Common myeloid progenitor, CD34-positive (primary cell): ENCODE measurements around the gene KIF13A.

Source experiments
- CTCF ChIA-PET: fragments of 350-600 bp; sonication (Branson Sonifier 250); formaldehyde crosslinking; loops from one replicate; lab custom pipeline; 2021; ENCODE audit warnings: antibody characterized with exemption; lab: Charles Lee
- POLR2A ChIA-PET: fragments of 350-600 bp; sonication (Branson Sonifier 250); formaldehyde crosslinking; loops from one replicate; lab custom pipeline; 2021; ENCODE audit warnings: antibody characterized with exemption; lab: Charles Lee
- DNase-seq, 3 donors: peaks; one replicate each; pipeline versions ENCODE4 v3.0.0 to v3.0.0-alpha.2; 2013
- H3K27ac ChIP-seq, 2 experiments: 1 replicate in 1 of 2; 2 replicates in 1 of 2; pipeline ENCODE4 v1.7.0; 2013; ENCODE audit warnings: inconsistent platforms in 2 of 2, low read length in 2 of 2, mild to moderate bottlenecking in 2 of 2, low read depth in 1 of 2, moderate library complexity in 1 of 2; ENCODE audit not compliant: severe bottlenecking in 2 of 2, insufficient read depth in 1 of 2, poor library complexity in 1 of 2
- H3K27me3 ChIP-seq, 5 experiments: replicated peaks in 2 of 5; 1 replicate in 3 of 5; 2 replicates in 2 of 5; pipeline versions ENCODE4 v1.6.1 to v1.7.0; 2013; ENCODE audit warnings: low read length in 4 of 5, mild to moderate bottlenecking in 2 of 5, moderate library complexity in 2 of 5, inconsistent platforms in 1 of 5; ENCODE audit not compliant: insufficient read depth in 5 of 5, control insufficient read depth in 4 of 5
- H3K36me3 ChIP-seq, 4 experiments: 1 replicate in 2 of 4; 2 replicates in 2 of 4; pipeline versions ENCODE4 v1.6.1 to v1.7.0; 2013; ENCODE audit warnings: low read length in 3 of 4, control low read depth in 1 of 4, mild to moderate bottlenecking in 1 of 4; ENCODE audit not compliant: control insufficient read depth in 4 of 4, insufficient read depth in 4 of 4
- H3K4me1 ChIP-seq, 4 experiments: 1 replicate in 3 of 4; 2 replicates in 1 of 4; pipeline versions ENCODE4 v1.6.1 to v1.7.1; 2013; ENCODE audit warnings: low read length in 3 of 4, mild to moderate bottlenecking in 3 of 4, control low read depth in 1 of 4, inconsistent platforms in 1 of 4, moderate library complexity in 1 of 4; ENCODE audit not compliant: control insufficient read depth in 4 of 4, insufficient read depth in 4 of 4; ENCODE audit errors: control extremely low read depth in 1 of 4
- H3K4me3 ChIP-seq, 7 experiments: 1 replicate in 4 of 7; 2 replicates in 3 of 7; pipeline versions ENCODE4 v1.5.1 to v1.7.0; 2013; ENCODE audit warnings: mild to moderate bottlenecking in 7 of 7, low read length in 6 of 7, moderate library complexity in 6 of 7, inconsistent platforms in 2 of 7, low read depth in 2 of 7, control low read depth in 1 of 7; ENCODE audit not compliant: insufficient read depth in 4 of 7, control insufficient read depth in 1 of 7; ENCODE audit errors: extremely low read depth in 1 of 7
- H3K9me3 ChIP-seq, 5 experiments: 1 replicate in 4 of 5; 2 replicates in 1 of 5; pipeline versions ENCODE4 v1.6.1 to v1.7.1; 2013; ENCODE audit warnings: low read length in 4 of 5, mild to moderate bottlenecking in 2 of 5, inconsistent platforms in 1 of 5, low read depth in 1 of 5, moderate library complexity in 1 of 5; ENCODE audit not compliant: control insufficient read depth in 4 of 5, insufficient read depth in 2 of 5; ENCODE audit errors: control extremely low read depth in 1 of 5
- WGBS: methylation state at CpG from one replicate; pipeline ENCODE4 v1.1.5; 2013; ENCODE audit not compliant: insufficient coverage; 5-methylcytosine and 5-hydroxymethylcytosine counted together

KIF13A gene

GRCh38 chr6:17878734-17879133 is 108.7 kb downstream of the KIF13A start:
- ChIA-PET CTCF (interaction anchor here (1.1 kb wide), 1 partner anchor 9 kb away, joined by 3 read pairs; no protein-coding TSS in a partner anchor), POLR2A (no interaction called here)
- no peak overlapping the region for H3K4me3 ChIP-seq
- DNase-seq, result no peak
- no CpG with 5 or more reads among the region's 1 CpG for WGBS
- no peaks in the 10 kb centered on the region for H3K9me3 ChIP-seq
- no peaks in the 10 kb centered on the region for H3K36me3 ChIP-seq
- H3K27ac ChIP-seq, result no peak overlapping the region
- peaks cover 0 to 9% (median 3%) of the 10 kb centered on the region in 4 experiments for H3K4me1 ChIP-seq
- no peaks in the 10 kb centered on the region for H3K27me3 ChIP-seq

- no peak overlapping the region for H3K4me3 ChIP-seq
- H3K36me3 ChIP-seq, result no peaks in the 10 kb centered on the region
- no peak for DNase-seq
- peaks cover 0 to 4% (median 0%) of the 10 kb centered on the region in 4 experiments for H3K4me1 ChIP-seq
- H3K27me3 ChIP-seq, result no peaks in the 10 kb centered on the region
- 100% methylated on average over 1 of the region's 3 CpGs for WGBS
- no peaks in the 10 kb centered on the region for H3K9me3 ChIP-seq
- H3K27ac ChIP-seq, result no peak overlapping the region
- POLR2A ChIA-PET, result no interaction called here
- CTCF ChIA-PET, result no interaction called here
Measured at GRCh38 chr6:17877895-17878440, 109.5 kb downstream of the KIF13A start.

- H3K9me3 ChIP-seq, result no peaks in the 10 kb centered on the region
- no peaks in the 10 kb centered on the region for H3K27me3 ChIP-seq
- ChIA-PET CTCF (no interaction called here), POLR2A (no interaction called here)
- peaks cover 0 to 4% (median 0%) of the 10 kb centered on the region in 4 experiments for H3K4me1 ChIP-seq
- no peaks in the 10 kb centered on the region for H3K36me3 ChIP-seq
- WGBS, result 92% methylated on average over 5 of the region's 6 CpGs
- no peak overlapping the region for H3K27ac ChIP-seq
- no peak for DNase-seq
- no peak overlapping the region for H3K4me3 ChIP-seq
Measured at GRCh38 chr6:17877196-17877894, 110.1 kb downstream of the KIF13A start.

GRCh38 chr6:17874753-17875152 is 112.7 kb downstream of the KIF13A start:
- no peaks in the 10 kb centered on the region for H3K9me3 ChIP-seq
- H3K27me3 ChIP-seq, result no peaks in the 10 kb centered on the region
- DNase-seq, result no peak
- 83% methylated on average over 6 of the region's 10 CpGs for WGBS
- peaks cover 0 to 3% (median 0%) of the 10 kb centered on the region in 4 experiments for H3K36me3 ChIP-seq
- H3K4me1 ChIP-seq, result peaks cover 0 to 18% (median 3%) of the 10 kb centered on the region in 4 experiments
- ChIA-PET POLR2A (no interaction called here), CTCF (no interaction called here)
- no peak overlapping the region for H3K27ac ChIP-seq
- H3K4me3 ChIP-seq, result no peak overlapping the region

GRCh38 chr6:17872908-17873307 is 114.5 kb downstream of the KIF13A start:
- no CpG with 5 or more reads among the region's 2 CpGs for WGBS
- CTCF ChIA-PET, result interaction anchor here (2.2 kb wide), 1 partner anchor 12 kb away, joined by 6 read pairs; no protein-coding TSS in a partner anchor
- H3K4me1 ChIP-seq, result peaks cover 6 to 33% (median 11%) of the 10 kb centered on the region in 4 experiments
- H3K27ac ChIP-seq, result no peak overlapping the region
- H3K27me3 ChIP-seq, result no peaks in the 10 kb centered on the region
- POLR2A ChIA-PET, result no interaction called here
- DNase-seq, result no peak
- H3K4me3 ChIP-seq, result no peak overlapping the region
- no peaks in the 10 kb centered on the region for H3K9me3 ChIP-seq
- peaks cover 0 to 3% (median 0%) of the 10 kb centered on the region in 4 experiments for H3K36me3 ChIP-seq

GRCh38 chr6:17871836-17872235 is 115.6 kb downstream of the KIF13A start:
- Histone ChIP-seq H3K36me3 (peaks cover 0 to 3% (median 0%) of the 10 kb centered on the region in 4 experiments), H3K27ac (no peak overlapping the region), H3K27me3 (no peaks in the 10 kb centered on the region), H3K4me1 (peaks cover 6 to 40% (median 11%) of the 10 kb centered on the region in 4 experiments), H3K4me3 (no peak overlapping the region), H3K9me3 (no peaks in the 10 kb centered on the region)
- ChIA-PET CTCF (interaction anchor here (1.2 to 2.2 kb wide), 3 partner anchors 9 to 24 kb away, joined by 3 to 6 read pairs (median 3); no protein-coding TSS in a partner anchor), POLR2A (no interaction called here)
- no peak for DNase-seq
- WGBS, result no CpG with 5 or more reads among the region's 3 CpGs

- peaks cover 6 to 40% (median 11%) of the 10 kb centered on the region in 4 experiments for H3K4me1 ChIP-seq
- WGBS, result no CpG with 5 or more reads among the region's 1 CpG
- CTCF ChIA-PET, result interaction anchor here (1.2 to 1.5 kb wide), 2 partner anchors 10 to 24 kb away, joined by 3 read pairs; no protein-coding TSS in a partner anchor
Measured at GRCh38 chr6:17871189-17871519, 116.3 kb downstream of the KIF13A start.

More at GRCh38 chr6:17871189-17871519, 116.3 kb downstream of the KIF13A start:
- Histone ChIP-seq H3K36me3 (peaks cover 0 to 3% (median 0%) of the 10 kb centered on the region in 4 experiments), H3K4me3 (no peak overlapping the region), H3K27ac (no peak overlapping the region), H3K9me3 (no peaks in the 10 kb centered on the region), H3K27me3 (no peaks in the 10 kb centered on the region)
- POLR2A ChIA-PET, result no interaction called here
- no peak for DNase-seq
